HEK293T (cell line): Measurements from ENCODE around the gene PRPF19.

Experiments
- SUZ12 ChIP-seq: fragments of 450-650 bp; IDR thresholded peaks from 2 replicates; pipeline ENCODE4 v1.6.1; 2016; ENCODE audit warnings: mild to moderate bottlenecking
- ZNF384 ChIP-seq: fragments of 450-650 bp; IDR thresholded peaks from 2 replicates; pipeline ENCODE4 v1.6.1; 2016

- TF ChIP-seq ZNF384 (no peak), SUZ12 (no peak)
These were observed 10.9 kb upstream of the PRPF19 start for GRCh38 chr11:60917267-60917666.
